GM23248 (cell line): ENCODE results near the gene SLCO1A2. TPM values are rescaled to one million over a fixed set of nuclear protein-coding genes. Genes with fewer than 3 reads are reported as not detected.

Source experiments
- DNase-seq: peaks from one replicate; pipeline ENCODE4 v3.0.0-alpha.2; 2015
- H2AFZ ChIP-seq: fragments of 200-600 bp; sonication (generic); 2 replicates; pipeline ENCODE4 v1.6.1; 2016; ENCODE audit warnings: antibody characterized with exemption
- H3F3A ChIP-seq: fragments of 200-600 bp; sonication (generic); 2 replicates; pipeline ENCODE4 v1.6.1; 2016; ENCODE audit warnings: mild to moderate bottlenecking, antibody characterized with exemption, mixed run types; ENCODE audit not compliant: insufficient read depth
- H3K27ac ChIP-seq: fragments of 200-600 bp; sonication (generic); 2 replicates; pipeline ENCODE4 v1.5.1; 2016; ENCODE audit warnings: mild to moderate bottlenecking
- H3K27me3 ChIP-seq: fragments of 200-600 bp; sonication (generic); replicated peaks from 2 replicates; pipeline ENCODE4 v1.6.1; 2016; ENCODE audit warnings: mild to moderate bottlenecking; ENCODE audit not compliant: insufficient read depth
- H3K36me3 ChIP-seq: fragments of 200-600 bp; sonication (generic); 2 replicates; pipeline ENCODE4 v1.6.1; 2016; ENCODE audit warnings: low read depth, mild to moderate bottlenecking
- H3K4me1 ChIP-seq: fragments of 200-600 bp; sonication (generic); 2 replicates; pipeline ENCODE4 v1.6.1; 2016; ENCODE audit warnings: mild to moderate bottlenecking; ENCODE audit not compliant: insufficient read depth
- H3K4me2 ChIP-seq: fragments of 200-600 bp; sonication (generic); one replicate; pipeline ENCODE4 v1.6.1; 2016; ENCODE audit warnings: mild to moderate bottlenecking; ENCODE audit not compliant: unreplicated experiment
- H3K4me3 ChIP-seq: fragments of 200-600 bp; sonication (generic); 2 replicates; pipeline ENCODE4 v1.5.1; 2016; ENCODE audit warnings: mild to moderate bottlenecking
- H3K79me2 ChIP-seq: fragments of 200-600 bp; sonication (generic); 2 replicates; pipeline ENCODE4 v1.6.1; 2016; ENCODE audit warnings: mild to moderate bottlenecking; ENCODE audit not compliant: insufficient read depth
- H3K9ac ChIP-seq: fragments of 200-600 bp; sonication (generic); 2 replicates; pipeline ENCODE4 v1.6.1; 2016; ENCODE audit warnings: mild to moderate bottlenecking
- H3K9me2 ChIP-seq: fragments of 200-600 bp; sonication (generic); 2 replicates; pipeline ENCODE4 v1.6.1; 2016; ENCODE audit warnings: mixed run types, mild to moderate bottlenecking, moderate library complexity; ENCODE audit not compliant: insufficient read depth
- H3K9me3 ChIP-seq: fragments of 200-600 bp; sonication (generic); one replicate; pipeline ENCODE4 v1.6.1; 2017; ENCODE audit warnings: low read depth
- H4K20me1 ChIP-seq: fragments of 200-600 bp; sonication (generic); 2 replicates; pipeline ENCODE4 v1.6.0; 2016; ENCODE audit not compliant: insufficient read depth
- EZH2 ChIP-seq: fragments of 200-600 bp; sonication (generic); IDR thresholded peaks from 2 replicates; pipeline ENCODE4 v1.6.1; 2018; ENCODE audit warnings: antibody characterized with exemption, mild to moderate bottlenecking; ENCODE audit not compliant: insufficient read depth, poor library complexity, severe bottlenecking
- EZH2phosphoT487 ChIP-seq: fragments of 200-600 bp; sonication (generic); IDR thresholded peaks from 2 replicates; pipeline ENCODE4 v1.6.1; 2018; ENCODE audit warnings: antibody characterized with exemption, moderate library complexity, mild to moderate bottlenecking, low read depth; ENCODE audit not compliant: insufficient read depth
- WGBS, 2 experiments: methylation state at CpG; one replicate each; pipeline ENCODE4 v1.1.6; 2015 to 2017; ENCODE audit warnings: low lambda C conversion rate in 2 of 2, low coverage in 1 of 2; ENCODE audit errors: missing lambda C conversion rate in 2 of 2; 5-methylcytosine and 5-hydroxymethylcytosine counted together
- in situ Hi-C: fragments of 300-500 bp; cut with MboI; formaldehyde crosslinking; loops from 2 replicates; pipeline ENCODE4 v1.15.0; 2020
- polyA plus RNA-seq: library from polyadenylated mRNA; unstranded; fragments of >200 nt; fragmentation: Nextera tagmentation; extraction: Ambion mirVana; gene quantifications from 2 replicates; pipeline ENCODE4 v1.2.1, GENCODE V29; 2016
- total RNA-seq: library from RNA; depleted of rRNA; stranded (reverse); fragments of >200 nt; shearing (Covaris generic); gene quantifications from 2 replicates; pipeline ENCODE4 v1.2.3, GENCODE V29; 2014

Gene SLCO1A2
- total and polyA plus RNA-seq, 2 experiments from 2014 or later = not detected

GRCh38 chr12:21353948-21354347 lies 19.2 kb upstream of the SLCO1A2 start:
- TF ChIP-seq EZH2 = no peak
- TF ChIP-seq EZH2phosphoT487 = no peak
- no peaks in the 10 kb centered on the region for H3K27me3 ChIP-seq
- no peak for DNase-seq
- H3F3A ChIP-seq = no peaks in the 10 kb centered on the region
- H3K4me1 ChIP-seq = no peaks in the 10 kb centered on the region
- in situ Hi-C loops = no loop called here
- no peaks in the 10 kb centered on the region for H3K9me2 ChIP-seq
- no peak overlapping the region for H2AFZ ChIP-seq
- H3K4me3 ChIP-seq = no peak overlapping the region
- H3K27ac ChIP-seq = no peak overlapping the region
- no peak overlapping the region for H3K4me2 ChIP-seq
- no peaks in the 10 kb centered on the region for H3K9me3 ChIP-seq
- no peaks in the 10 kb centered on the region for H4K20me1 ChIP-seq
- H3K36me3 ChIP-seq = no peaks in the 10 kb centered on the region
- H3K9ac ChIP-seq = no peak overlapping the region
- H3K79me2 ChIP-seq = no peaks in the 10 kb centered on the region
- 32 to 44% methylated on average over 4 of the region's 4 CpGs for WGBS, 2 experiments

GRCh38 chr12:21353487-21353886 lies 18.8 kb upstream of the SLCO1A2 start:
- no peak overlapping the region for H3K4me2 ChIP-seq
- in situ Hi-C loops = no loop called here
- H3K9ac ChIP-seq = no peak overlapping the region
- no peak for DNase-seq
- H3K4me3 ChIP-seq = no peak overlapping the region
- H3K4me1 ChIP-seq = no peaks in the 10 kb centered on the region
- H3K27ac ChIP-seq = no peak overlapping the region
- H3K79me2 ChIP-seq = no peaks in the 10 kb centered on the region
- H3K9me2 ChIP-seq = no peaks in the 10 kb centered on the region
- H3F3A ChIP-seq = no peaks in the 10 kb centered on the region
- H3K27me3 ChIP-seq = no peaks in the 10 kb centered on the region
- TF ChIP-seq EZH2 (no peak), EZH2phosphoT487 (no peak)
- no peaks in the 10 kb centered on the region for H4K20me1 ChIP-seq
- H3K9me3 ChIP-seq = no peaks in the 10 kb centered on the region
- H2AFZ ChIP-seq = no peak overlapping the region
- no peaks in the 10 kb centered on the region for H3K36me3 ChIP-seq
- WGBS, 2 experiments = 0 to 13% methylated on average over 1 of the region's 1 CpG

- H3K9me3 ChIP-seq = no peaks in the 10 kb centered on the region
- no peaks in the 10 kb centered on the region for H3K79me2 ChIP-seq
- no peak overlapping the region for H2AFZ ChIP-seq
- no peak overlapping the region for H3K4me3 ChIP-seq
- no peaks in the 10 kb centered on the region for H3K9me2 ChIP-seq
- no peak for TF ChIP-seq EZH2
- no peak for TF ChIP-seq EZH2phosphoT487
- no peaks in the 10 kb centered on the region for H3F3A ChIP-seq
- no peaks in the 10 kb centered on the region for H3K27me3 ChIP-seq
- H3K36me3 ChIP-seq = no peaks in the 10 kb centered on the region
- no peak overlapping the region for H3K9ac ChIP-seq
- WGBS, 2 experiments = 47 to 48% methylated on average over 1 of the region's 1 CpG
- no peaks in the 10 kb centered on the region for H3K4me1 ChIP-seq
- H3K27ac ChIP-seq = no peak overlapping the region
- DNase-seq = no peak
- no peaks in the 10 kb centered on the region for H4K20me1 ChIP-seq
- in situ Hi-C loops = no loop called here
- H3K4me2 ChIP-seq = no peak overlapping the region
These were observed 16.3 kb upstream of the SLCO1A2 start for GRCh38 chr12:21350975-21351374.

GRCh38 chr12:21346542-21347205 lies 12.0 kb upstream of the SLCO1A2 start:
- Histone ChIP-seq H3K9ac (no peak overlapping the region), H4K20me1 (no peaks in the 10 kb centered on the region)
- TF ChIP-seq EZH2 = no peak
- TF ChIP-seq EZH2phosphoT487 = no peak

More at GRCh38 chr12:21346542-21347205, 12.0 kb upstream of the SLCO1A2 start:
- Histone ChIP-seq H3K79me2 (no peaks in the 10 kb centered on the region), H3K9me2 (no peaks in the 10 kb centered on the region), H3F3A (no peaks in the 10 kb centered on the region), H2AFZ (no peak overlapping the region), H3K27me3 (no peaks in the 10 kb centered on the region; the same call in 1 of the 2 replicates), H3K4me3 (no peak overlapping the region), H3K9me3 (no peaks in the 10 kb centered on the region), H3K36me3 (no peaks in the 10 kb centered on the region), H3K27ac (no peak overlapping the region), H3K4me2 (no peak overlapping the region), H3K4me1 (no peaks in the 10 kb centered on the region)
- no peak for DNase-seq
- WGBS, 2 experiments = 7 to 15% methylated on average over 1 of the region's 1 CpG
- in situ Hi-C loops = no loop called here
